Left lobe of liver (tissue), 2 donors: Measurements from ENCODE around the gene AIDA. TPM values are rescaled to one million over a fixed set of nuclear protein-coding genes. Genes with fewer than 3 reads are reported as not detected.
A peak's percentile ranks its signal among the peaks of the same experiment; 100 is the strongest.

Source experiments
- ATAC-seq: fragments of 200-7000 bp; cut with Tn5 transposase; one replicate; pipeline ENCODE4 v1.9.1; 2020; ENCODE audit warnings: mild to moderate bottlenecking, moderate library complexity
- DNase-seq: peaks from one replicate; pipeline ENCODE4 v3.0.0-alpha.2; 2020; ENCODE audit warnings: low spot score
- total RNA-seq: library from RNA; stranded (reverse); gene quantifications from one replicate; pipeline ENCODE4 v1.2.1, GENCODE V29; 2021
- donor health status: DM: no; HTN: no; CAD: no; lungs with moderate emphysema.
- donor health status: DM: no; HTN: yes; CAD: no.

Gene AIDA
- total RNA-seq, 1 donor from 2014 or later = 28.0 TPM

DNA sequence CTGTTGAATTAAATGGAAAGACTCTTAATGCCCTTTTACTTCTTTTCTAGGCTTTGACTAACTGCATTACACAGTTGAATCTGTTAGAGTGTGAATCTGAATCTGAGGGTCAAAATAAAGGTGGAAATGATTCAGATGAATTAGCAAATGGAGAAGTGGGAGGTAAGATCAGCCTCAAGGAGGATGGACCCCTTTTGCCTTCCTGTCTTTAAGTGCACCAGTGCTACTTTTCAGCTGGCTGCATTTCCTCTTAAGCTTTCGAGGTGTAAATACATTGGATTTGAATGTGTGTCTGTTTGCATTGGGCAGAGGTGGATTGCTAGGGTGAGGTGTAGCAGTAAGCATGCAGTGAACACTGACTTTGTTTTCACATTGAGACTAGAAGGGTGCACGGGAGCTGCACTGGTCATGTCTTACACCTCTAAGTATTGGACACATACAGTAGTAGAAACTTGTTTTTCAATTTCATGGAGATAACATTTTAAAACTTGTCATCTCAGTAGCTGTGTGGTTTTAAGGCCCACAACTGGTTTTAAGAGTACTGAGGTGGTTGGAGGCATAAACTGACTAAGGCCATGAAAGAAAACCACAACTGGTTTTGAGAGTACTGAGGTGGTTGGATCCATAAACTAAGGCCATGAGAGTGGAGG, 59.0 kb downstream of the AIDA start:
- no peak for DNase-seq
- no peak for ATAC-seq

GRCh38 chr1:222652676-222653075, 59.6 kb downstream of the AIDA start:
- no peak for ATAC-seq
- DNase-seq = no peak

DNA sequence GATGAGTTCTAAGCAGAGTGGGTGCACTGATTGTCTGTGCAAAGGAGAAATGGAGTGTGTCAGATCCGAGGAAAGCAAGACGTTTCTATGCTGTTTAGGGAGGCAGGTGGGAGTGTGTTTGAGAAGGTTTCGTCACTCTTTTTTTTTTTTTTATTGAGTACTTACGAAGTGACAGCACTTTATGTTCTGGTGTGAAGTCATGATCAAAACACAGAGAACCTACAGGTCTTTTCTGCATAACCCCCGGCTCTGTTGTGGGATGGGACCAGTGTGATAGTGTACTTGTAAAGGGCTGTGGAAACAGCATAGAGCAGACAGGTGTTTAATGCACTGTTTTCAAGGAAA, 67.7 kb downstream of the AIDA start:
- no peak for DNase-seq
- peak; percentile 4 for ATAC-seq

GRCh38 chr1:222643938-222644635, 68.2 kb downstream of the AIDA start:
- DNase-seq (peak; percentile 99), ATAC-seq (peak; percentile 98)

DNA sequence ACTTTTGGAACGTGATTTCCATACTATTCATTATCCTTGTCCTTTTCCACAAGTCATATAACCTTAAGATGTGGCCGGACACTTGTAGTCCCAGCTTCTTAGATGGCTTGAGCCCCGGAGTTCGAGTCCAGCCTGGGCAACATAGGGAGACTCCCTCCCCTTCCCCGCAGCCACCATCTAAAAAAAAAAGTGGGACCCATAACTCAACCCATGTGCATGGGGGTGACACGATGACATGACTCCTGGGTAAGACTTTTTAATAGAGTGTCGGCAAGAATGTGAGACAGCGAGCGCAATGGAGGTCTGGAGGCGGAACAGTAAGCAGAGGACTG, 68.7 kb downstream of the AIDA start:
- peak; percentile 2 for ATAC-seq

GRCh38 chr1:222642468-222642867, 69.8 kb downstream of the AIDA start:
- ATAC-seq = no peak

More for the DNA sequence above, 68.7 kb downstream of the AIDA start:
- no peak for DNase-seq

DNA sequence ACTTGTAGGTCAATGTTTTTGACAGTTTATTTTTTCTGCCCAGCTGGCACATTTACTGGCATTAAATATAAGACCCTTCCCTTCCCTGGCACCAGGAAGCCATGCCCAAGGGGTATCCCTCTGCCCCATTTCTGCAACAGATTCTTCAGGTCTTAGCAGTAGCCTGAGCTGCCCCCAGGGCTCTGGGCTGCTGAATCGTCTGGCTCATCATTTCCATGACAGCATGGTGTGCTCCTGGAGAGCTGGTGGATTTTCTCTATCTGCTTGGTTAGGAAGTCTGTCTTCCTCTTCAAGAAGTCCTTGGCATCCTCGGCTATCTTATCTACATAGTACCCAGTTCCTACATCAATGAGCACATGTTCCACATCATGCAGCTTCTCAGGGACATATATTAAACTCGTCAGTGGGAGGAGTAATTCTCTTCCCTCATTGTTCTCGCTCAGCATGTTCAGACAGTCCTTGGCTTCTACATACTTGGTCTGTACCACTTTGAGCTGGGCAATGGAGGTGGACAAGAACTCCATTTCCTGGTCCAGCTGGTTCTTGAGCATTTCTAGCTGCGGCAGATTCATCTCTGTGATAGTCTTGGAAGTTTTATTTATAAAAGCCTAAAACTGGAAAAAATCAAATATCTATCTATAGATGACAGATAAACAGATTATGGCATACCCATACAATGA, 70.9 kb downstream of the AIDA start:
- no peak for ATAC-seq
- no peak for DNase-seq

More at GRCh38 chr1:222642468-222642867, 69.8 kb downstream of the AIDA start:
- DNase-seq = no peak

DNA sequence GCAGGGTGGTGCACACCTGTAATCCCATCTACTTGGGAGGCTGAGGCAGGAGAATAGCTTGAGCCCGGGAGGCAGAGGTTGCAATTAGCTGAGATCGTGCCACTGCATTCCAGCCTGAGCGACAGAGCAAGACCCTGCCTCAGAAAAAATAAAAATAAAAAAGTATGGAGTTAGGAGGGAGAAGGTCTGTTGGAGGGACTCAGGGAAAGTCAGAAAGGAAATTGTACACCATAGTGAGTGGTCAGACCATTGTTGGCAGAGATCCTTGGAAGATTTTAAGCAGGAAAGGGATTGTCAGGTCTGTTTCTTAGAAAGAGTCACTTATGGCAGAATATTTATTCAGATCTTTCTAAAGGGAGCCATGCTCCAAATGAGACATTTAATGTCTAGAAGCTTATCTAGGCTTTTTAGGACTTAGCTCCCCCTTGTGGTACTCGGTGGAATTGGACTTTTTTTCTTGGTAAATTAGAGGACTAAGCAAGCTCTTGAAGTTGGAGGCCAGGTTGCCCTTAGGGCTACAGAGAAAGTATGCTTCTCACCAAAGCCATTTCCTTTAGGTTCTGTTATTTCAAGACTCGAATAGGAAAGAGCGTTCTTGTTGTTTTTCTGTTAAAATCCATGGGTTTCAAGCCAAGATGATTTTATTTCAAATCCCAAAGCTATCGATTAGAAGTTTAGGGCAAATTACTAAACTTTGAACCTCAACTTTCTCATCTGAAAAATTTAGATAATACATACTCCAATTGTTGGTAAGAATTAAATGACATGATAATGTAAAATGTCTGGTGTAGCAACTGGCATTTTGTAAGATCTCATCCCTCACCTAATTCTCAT, 77.9 kb downstream of the AIDA start:
- ATAC-seq (peak; percentile 91), DNase-seq (no peak)

GRCh38 chr1:222632749-222633148, 79.5 kb downstream of the AIDA start:
- DNase-seq (no peak), ATAC-seq (peak; percentile 87)

DNA sequence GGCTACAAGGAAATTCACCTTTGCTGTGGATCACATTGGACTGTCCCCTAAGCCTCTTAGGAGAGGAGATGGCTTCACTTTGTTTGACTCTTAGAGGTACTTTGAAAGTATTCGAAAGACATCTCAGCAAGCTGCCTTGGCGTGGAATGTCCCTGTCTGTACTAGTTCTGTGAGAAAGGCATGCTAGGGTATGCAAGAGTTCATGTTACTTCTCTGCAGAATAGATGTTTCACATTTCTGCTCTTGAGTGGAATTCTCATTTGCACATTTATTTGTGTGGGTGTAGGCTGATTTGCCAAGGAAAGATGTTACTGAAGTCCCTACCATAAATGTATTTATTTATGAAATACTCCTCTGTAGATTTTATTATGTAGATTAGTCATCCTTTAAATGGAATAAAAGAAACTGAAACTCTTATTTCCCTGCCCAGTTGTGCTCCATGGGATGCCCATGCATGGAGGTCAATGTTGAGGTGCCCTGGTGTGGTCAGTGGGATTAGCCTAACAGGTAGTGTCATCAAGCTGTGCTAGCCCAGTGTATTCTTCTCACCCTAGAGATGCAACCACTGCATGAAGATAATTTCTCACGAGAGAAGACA, 80.6 kb downstream of the AIDA start:
- no peak for DNase-seq
- no peak for ATAC-seq

- DNase-seq (no peak), ATAC-seq (no peak)
Measured at GRCh38 chr1:222629921-222630535, 82.3 kb downstream of the AIDA start.

- DNase-seq = no peak
- ATAC-seq = peak; percentile 86
Measured at GRCh38 chr1:222627232-222627631, 85.1 kb downstream of the AIDA start.

DNA sequence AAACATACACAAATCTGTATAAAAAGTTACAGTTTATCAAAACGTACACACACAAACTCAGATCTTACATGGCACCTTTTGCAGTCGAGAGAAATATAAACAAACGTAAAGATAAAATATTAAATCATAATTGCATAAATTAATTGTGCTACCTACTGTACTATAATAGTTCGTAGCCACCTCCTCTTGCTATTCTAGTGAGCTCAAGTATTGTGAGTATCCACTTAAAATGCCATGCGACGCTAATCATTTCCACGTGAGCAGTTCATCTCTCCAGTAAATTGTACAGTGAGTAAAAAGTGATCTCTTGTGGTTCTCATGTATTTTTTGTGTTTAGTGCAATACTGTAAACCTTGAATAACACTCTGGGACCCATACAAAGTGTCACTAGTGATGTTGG, 88.1 kb downstream of the AIDA start:
- DNase-seq (no peak), ATAC-seq (no peak)

- no peak for ATAC-seq
Measured at GRCh38 chr1:222623458-222623857, 88.8 kb downstream of the AIDA start.

DNA sequence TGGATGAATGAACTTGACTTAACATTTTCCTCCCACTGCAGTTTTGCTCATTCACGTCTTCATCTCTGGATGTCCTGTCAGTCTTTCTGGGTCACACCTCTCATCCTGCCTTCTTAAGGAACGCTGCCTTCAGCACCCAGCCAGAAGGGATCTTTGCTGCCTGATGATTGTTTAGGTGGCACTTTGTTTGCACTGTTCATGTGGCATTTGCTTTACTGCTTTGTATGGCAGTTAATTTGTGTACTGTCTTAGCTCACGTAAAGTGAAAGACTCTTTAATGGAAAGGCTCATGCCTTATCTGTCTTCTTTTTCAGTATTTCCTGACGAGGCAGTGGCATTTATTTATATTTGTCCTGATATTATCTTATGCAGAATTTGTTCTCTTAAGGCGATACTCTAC, 89.5 kb downstream of the AIDA start:
- ATAC-seq (no peak), DNase-seq (no peak)

More at GRCh38 chr1:222623458-222623857, 88.8 kb downstream of the AIDA start:
- no peak for DNase-seq

GRCh38 chr1:222620566-222620965, 91.7 kb downstream of the AIDA start:
- DNase-seq = no peak
- ATAC-seq = no peak

DNA sequence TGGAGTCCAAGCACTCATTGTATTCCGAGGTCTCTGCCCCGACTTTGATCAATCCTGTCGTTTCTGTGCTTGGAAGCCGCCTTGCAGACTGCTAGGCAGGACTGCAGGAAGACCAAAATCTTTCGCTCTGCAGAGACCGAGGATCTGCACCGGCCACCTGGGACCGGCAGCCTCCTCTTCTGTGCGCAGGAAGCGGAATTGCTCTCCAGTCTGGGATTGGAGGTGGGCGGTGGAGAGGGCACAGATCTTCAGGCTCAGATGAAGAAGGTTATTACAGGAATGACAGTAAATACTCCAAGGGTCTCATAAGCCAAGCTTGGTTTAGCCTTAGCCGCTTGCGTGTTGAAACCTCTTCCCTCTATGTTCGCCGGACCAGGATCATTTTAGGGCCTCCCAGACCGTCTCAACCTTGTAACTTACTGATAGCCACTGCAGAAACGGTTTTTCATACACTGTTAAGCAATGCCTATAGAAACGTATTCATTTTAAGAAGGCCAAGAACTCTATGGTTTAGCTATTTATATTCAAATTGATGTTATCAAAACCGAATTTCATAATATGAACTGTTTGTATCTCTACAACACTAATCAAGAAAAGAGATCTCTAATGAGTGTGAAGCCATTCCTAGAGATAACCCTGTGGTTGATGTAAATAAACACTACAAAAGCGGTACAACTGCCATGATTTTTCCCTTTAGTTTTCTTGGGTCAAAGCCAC, 93.3 kb downstream of the AIDA start:
- no peak for DNase-seq
- peak; percentile 30 for ATAC-seq
